BE2C (cell line): ENCODE data around the gene SEC14L6.
"Not testable (repeated sequence)": the region's sequence is repeated elsewhere in the genome, so short reads cannot be mapped to it uniquely, and the experiment has no call there.

Source experiments
- DNase-seq: peaks from one replicate; pipeline ENCODE4 v3.0.0-alpha.2; 2020
- H3K27me3 ChIP-seq: fragments of 250-450 bp; sonication (Bioruptor Pico); 2 replicates; pipeline ENCODE4 v1.5.1; 2020; ENCODE audit warnings: mild to moderate bottlenecking
- H3K36me3 ChIP-seq: fragments of 250-450 bp; sonication (Bioruptor Pico); 2 replicates; pipeline ENCODE4 v1.5.1; 2020; ENCODE audit warnings: mild to moderate bottlenecking
- H3K4me1 ChIP-seq: fragments of 250-450 bp; sonication (Bioruptor Pico); 2 replicates; pipeline ENCODE4 v1.5.1; 2020
- H3K4me3 ChIP-seq: 2 replicates; pipeline ENCODE4 v1.5.1; 2011; ENCODE audit warnings: low read depth, low read length
- H3K9me3 ChIP-seq: fragments of 250-450 bp; sonication (Bioruptor Pico); 2 replicates; pipeline ENCODE4 v1.5.1; 2020
- TF ChIP-seq, protein P1 (sequence below): IDR thresholded peaks from 2 replicates; pipeline ENCODE4 v1.5.1; 2012; ENCODE audit warnings: mild to moderate bottlenecking, low read depth, low read length

Gene SEC14L6

GRCh38 chr22:30564045-30564760 lies 17.7 kb upstream of the SEC14L6 start:
- H3K4me3 ChIP-seq: no peak overlapping the region
- peak; percentile 81 for DNase-seq
- TF ChIP-seq, protein P1, sequence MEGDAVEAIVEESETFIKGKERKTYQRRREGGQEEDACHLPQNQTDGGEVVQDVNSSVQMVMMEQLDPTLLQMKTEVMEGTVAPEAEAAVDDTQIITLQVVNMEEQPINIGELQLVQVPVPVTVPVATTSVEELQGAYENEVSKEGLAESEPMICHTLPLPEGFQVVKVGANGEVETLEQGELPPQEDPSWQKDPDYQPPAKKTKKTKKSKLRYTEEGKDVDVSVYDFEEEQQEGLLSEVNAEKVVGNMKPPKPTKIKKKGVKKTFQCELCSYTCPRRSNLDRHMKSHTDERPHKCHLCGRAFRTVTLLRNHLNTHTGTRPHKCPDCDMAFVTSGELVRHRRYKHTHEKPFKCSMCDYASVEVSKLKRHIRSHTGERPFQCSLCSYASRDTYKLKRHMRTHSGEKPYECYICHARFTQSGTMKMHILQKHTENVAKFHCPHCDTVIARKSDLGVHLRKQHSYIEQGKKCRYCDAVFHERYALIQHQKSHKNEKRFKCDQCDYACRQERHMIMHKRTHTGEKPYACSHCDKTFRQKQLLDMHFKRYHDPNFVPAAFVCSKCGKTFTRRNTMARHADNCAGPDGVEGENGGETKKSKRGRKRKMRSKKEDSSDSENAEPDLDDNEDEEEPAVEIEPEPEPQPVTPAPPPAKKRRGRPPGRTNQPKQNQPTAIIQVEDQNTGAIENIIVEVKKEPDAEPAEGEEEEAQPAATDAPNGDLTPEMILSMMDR: no peak
- peaks cover 3% of the 10 kb centered on the region for H3K4me1 ChIP-seq
- no peaks in the 10 kb centered on the region for H3K27me3 ChIP-seq
- no peaks in the 10 kb centered on the region for H3K9me3 ChIP-seq
- no peaks in the 10 kb centered on the region for H3K36me3 ChIP-seq

DNA sequence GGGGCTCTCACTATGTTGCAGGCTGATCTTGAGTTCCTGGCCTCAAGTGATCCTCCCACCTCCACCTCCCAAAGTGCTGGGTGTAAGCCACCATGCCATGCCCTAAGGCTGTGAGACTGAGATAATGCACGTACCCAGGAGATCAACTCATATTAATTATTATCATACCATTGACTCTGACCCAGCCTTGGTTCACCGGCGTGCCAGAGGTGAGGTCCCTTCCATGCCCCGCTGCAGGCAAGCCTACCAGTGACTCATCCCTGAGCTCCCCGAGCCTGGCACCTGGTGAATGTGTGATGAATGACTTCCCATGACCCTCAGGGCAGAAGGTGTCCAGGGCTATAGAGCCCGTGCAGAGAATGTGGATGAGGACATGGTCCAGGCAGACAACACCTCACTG lies 15.8 kb upstream of the SEC14L6 start:
- no peak overlapping the region for H3K4me3 ChIP-seq
- TF ChIP-seq, protein P1: no peak
- no peaks in the 10 kb centered on the region for H3K9me3 ChIP-seq
- no peaks in the 10 kb centered on the region for H3K36me3 ChIP-seq
- peaks cover 3% of the 10 kb centered on the region for H3K4me1 ChIP-seq
- H3K27me3 ChIP-seq: no peaks in the 10 kb centered on the region
- no peak for DNase-seq

DNA sequence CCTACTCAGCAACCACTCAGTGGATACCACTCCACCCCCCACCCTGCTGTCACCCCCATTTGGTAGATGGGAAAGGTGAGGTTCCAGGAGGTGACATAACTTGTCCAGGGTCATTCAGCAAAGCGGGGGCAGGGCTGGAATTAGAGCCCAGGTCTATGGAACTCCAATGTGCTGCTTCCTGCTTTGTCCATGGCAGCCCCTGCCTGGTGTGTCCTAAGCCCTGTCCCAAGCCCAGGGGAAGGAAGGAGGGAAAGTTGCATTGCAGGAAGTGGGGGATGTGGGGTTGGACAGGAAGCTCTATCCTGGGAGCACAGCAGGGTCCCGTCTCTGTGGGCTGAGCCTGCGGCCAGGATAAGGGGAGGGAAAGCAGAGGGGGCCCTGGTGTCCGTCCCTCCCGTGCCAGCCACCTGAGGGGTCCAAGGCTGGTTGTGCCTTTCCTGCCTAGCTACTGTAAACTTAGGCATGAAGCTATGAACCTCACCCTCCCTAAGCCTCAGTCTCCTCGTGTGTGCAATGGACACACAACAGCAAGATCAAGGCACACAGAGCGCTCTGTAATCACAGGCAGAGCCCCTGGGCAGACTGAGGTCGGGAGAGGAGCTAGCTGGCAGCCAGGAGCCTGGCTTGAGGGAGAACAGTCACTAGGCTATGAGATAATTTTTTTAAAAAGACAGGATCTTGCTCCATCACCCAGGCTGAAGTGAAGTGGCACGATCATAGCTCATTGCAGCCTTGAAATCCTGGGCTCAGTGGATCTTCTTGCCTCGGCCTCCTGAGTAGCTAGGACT lies 15.1 kb upstream of the SEC14L6 start:
- Histone ChIP-seq H3K4me3 (no peak overlapping the region), H3K4me1 (peaks cover 3% of the 10 kb centered on the region), H3K36me3 (no peaks in the 10 kb centered on the region), H3K9me3 (no peaks in the 10 kb centered on the region), H3K27me3 (no peaks in the 10 kb centered on the region)
- no peak for DNase-seq
- TF ChIP-seq, protein P1: no peak

DNA sequence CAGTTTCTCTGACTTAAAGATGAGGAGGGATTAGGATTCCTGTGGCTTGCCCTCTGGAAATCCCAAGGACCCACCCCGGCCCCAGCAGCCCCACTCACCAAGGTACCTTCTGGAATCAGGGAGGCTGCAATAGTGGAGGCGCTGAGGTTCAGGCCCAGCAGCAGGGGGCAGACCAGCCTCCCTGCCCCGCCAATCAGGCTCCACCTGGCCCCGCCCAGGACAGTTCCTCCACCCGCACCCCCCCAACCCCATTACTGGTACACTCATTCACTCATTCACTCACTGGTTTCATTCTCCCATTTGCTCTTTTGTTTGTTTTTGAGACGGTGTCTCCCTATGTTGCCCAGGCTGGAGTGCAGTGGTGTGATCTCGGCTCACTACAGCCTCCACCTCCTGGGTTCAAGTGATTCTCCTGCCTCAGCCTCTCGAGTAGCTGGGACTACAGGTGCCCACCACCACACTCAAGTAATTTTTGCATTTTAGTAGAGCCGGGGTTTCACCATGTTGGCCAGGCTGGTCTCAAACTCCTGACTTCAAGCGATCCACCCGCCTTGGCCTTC lies 14.2 kb upstream of the SEC14L6 start:
- DNase-seq, H3K27me3 ChIP-seq, H3K36me3 ChIP-seq, H3K4me1 ChIP-seq, H3K9me3 ChIP-seq, H3K4me3 ChIP-seq: not testable (repeated sequence)
- TF ChIP-seq, protein P1: 0 out of 2 replicates have a peak, but pooled peaks have one; percentile 14

DNA sequence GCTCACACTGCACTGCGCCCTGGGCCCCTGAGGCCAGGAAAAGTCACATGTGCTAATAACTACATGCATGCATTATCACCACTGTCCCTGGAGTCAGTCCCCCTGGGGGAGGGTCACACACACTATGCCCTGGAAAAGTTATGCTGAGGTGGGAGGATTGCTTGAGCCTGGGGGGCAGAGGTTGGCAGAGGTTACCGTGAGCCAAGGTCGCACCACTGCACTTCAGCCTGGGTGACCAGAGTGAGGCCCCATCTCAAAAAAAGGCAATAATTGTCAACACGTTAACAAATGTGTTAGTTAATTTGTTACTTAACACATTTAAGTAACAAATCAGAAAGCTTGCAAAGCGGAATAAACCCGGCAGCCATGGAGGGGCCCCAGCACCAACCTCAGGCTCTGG lies 13.3 kb upstream of the SEC14L6 start:
- TF ChIP-seq, protein P1: no peak
- Histone ChIP-seq H3K27me3 (no peaks in the 10 kb centered on the region), H3K4me1 (peaks cover 3% of the 10 kb centered on the region), H3K4me3 (no peak overlapping the region), H3K9me3 (no peaks in the 10 kb centered on the region), H3K36me3 (no peaks in the 10 kb centered on the region)
- DNase-seq: no peak
